ENCODE results near the gene GLCCI1. TPM values are rescaled to one million over a fixed set of nuclear protein-coding genes. Genes with fewer than 3 reads are reported as not detected.

Gene GLCCI1
- total and polyA plus RNA-seq, 4 donors: 25.5 to 45.3 (median 37.9) TPM

GRCh38 chr7:7932553-7932952, 36.0 kb upstream of the GLCCI1 start:
- 100% methylated on average over 3 of the region's 3 CpGs for WGBS (ENCODE audit: insufficient coverage)
- no peaks in the 10 kb centered on the region for H3K9me3 ChIP-seq (ENCODE audit: control insufficient read depth, insufficient read depth, low read length)
- DNase-seq (ENCODE audit: low read depth in 4 of 6, low spot score in 6 of 6): no peak

DNA sequence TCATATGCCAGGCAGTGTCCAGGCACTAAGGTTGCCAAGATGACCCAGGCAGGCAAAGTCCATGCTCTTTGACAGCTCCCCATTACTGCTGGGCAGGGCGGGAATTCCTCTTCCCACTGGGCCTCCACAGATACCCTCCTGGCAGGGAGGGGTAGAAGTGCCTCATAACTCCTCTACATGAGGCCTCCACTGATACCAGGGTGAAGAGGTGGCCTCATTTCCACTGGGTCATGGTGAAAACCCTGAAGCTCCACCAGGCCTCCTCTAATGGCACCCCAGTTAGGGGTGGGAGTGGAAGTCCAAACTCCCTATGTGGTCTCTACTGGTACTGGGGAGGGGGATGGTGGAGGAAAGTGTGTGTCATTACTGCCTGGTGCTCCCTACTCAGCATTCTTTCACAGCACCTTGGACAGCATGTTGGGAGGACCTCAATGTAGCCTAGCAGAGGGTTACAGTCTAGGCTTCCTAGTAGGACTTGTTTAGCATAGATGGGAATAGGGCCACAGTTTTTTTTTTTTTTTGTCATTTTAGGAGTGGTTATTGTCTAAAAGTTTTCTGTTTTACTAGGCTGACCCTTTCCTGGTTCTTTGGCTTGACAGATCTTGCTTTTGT, 34.6 kb upstream of the GLCCI1 start:
- DNase-seq (ENCODE audit: low read depth in 4 of 6, low spot score in 6 of 6): no peak
- Histone ChIP-seq H3K9me3 (ENCODE audit: control insufficient read depth, insufficient read depth, low read length) (no peaks in the 10 kb centered on the region), H3K4me1 (ENCODE audit: control insufficient read depth, insufficient read depth, low read length) (no peaks in the 10 kb centered on the region), H3K27ac (ENCODE audit: low read depth, low read length) (no peak overlapping the region), H3K27me3 (ENCODE audit: control insufficient read depth, insufficient read depth, low read length) (no peaks in the 10 kb centered on the region), H3K4me3 (ENCODE audit: low read depth, low read length) (no peak overlapping the region), H3K36me3 (ENCODE audit: control insufficient read depth, insufficient read depth, low read length) (no peaks in the 10 kb centered on the region)
- WGBS (ENCODE audit: insufficient coverage): 100% methylated on average over 1 of the region's 1 CpG

More at GRCh38 chr7:7932553-7932952, 36.0 kb upstream of the GLCCI1 start:
- H3K36me3 ChIP-seq (ENCODE audit: control insufficient read depth, insufficient read depth, low read length): no peaks in the 10 kb centered on the region
- H3K4me3 ChIP-seq (ENCODE audit: low read depth, low read length): no peak overlapping the region
- H3K27me3 ChIP-seq (ENCODE audit: control insufficient read depth, insufficient read depth, low read length): no peaks in the 10 kb centered on the region
- H3K4me1 ChIP-seq (ENCODE audit: control insufficient read depth, insufficient read depth, low read length): no peaks in the 10 kb centered on the region
- H3K27ac ChIP-seq (ENCODE audit: low read depth, low read length): no peak overlapping the region

- H3K4me1 ChIP-seq (ENCODE audit: control insufficient read depth, insufficient read depth, low read length): no peaks in the 10 kb centered on the region
- 93% methylated on average over 3 of the region's 4 CpGs for WGBS (ENCODE audit: insufficient coverage)
- H3K9me3 ChIP-seq (ENCODE audit: control insufficient read depth, insufficient read depth, low read length): no peaks in the 10 kb centered on the region
- DNase-seq (ENCODE audit: low read depth in 4 of 6, low spot score in 6 of 6): no peak
- no peak overlapping the region for H3K4me3 ChIP-seq (ENCODE audit: low read depth, low read length)
- H3K27ac ChIP-seq (ENCODE audit: low read depth, low read length): no peak overlapping the region
- H3K36me3 ChIP-seq (ENCODE audit: control insufficient read depth, insufficient read depth, low read length): no peaks in the 10 kb centered on the region
- no peaks in the 10 kb centered on the region for H3K27me3 ChIP-seq (ENCODE audit: control insufficient read depth, insufficient read depth, low read length)
These were observed 33.7 kb upstream of the GLCCI1 start for GRCh38 chr7:7934945-7935344.

DNA sequence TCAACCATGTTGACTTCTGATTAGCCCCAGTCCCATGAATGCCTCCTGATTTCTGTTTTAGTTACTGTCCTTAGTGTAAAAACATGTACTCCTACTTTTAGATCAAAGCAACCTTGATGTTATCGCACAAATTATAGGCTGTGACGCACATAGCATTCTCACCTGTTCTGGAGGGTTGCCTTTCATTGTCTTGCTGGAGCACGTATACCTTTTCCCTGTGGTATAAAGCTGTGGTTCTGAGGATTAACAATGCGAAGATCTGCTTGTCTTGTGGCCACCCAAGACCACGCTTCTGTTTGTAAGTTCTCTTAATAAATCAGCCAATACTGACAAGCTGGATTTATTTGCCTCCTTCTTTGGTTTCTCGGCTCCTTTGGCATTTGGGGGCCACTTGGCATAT, 30.1 kb upstream of the GLCCI1 start:
- DNase-seq (ENCODE audit: low read depth in 4 of 6, low spot score in 6 of 6): no peak
- H3K27me3 ChIP-seq (ENCODE audit: control insufficient read depth, insufficient read depth, low read length): no peaks in the 10 kb centered on the region
- 84% methylated on average over 6 of the region's 6 CpGs for WGBS (ENCODE audit: insufficient coverage)
- no peak overlapping the region for H3K4me3 ChIP-seq (ENCODE audit: low read depth, low read length)
- no peak overlapping the region for H3K27ac ChIP-seq (ENCODE audit: low read depth, low read length)
- no peaks in the 10 kb centered on the region for H3K36me3 ChIP-seq (ENCODE audit: control insufficient read depth, insufficient read depth, low read length)
- H3K9me3 ChIP-seq (ENCODE audit: control insufficient read depth, insufficient read depth, low read length): no peaks in the 10 kb centered on the region
- H3K4me1 ChIP-seq (ENCODE audit: control insufficient read depth, insufficient read depth, low read length): no peaks in the 10 kb centered on the region

DNA sequence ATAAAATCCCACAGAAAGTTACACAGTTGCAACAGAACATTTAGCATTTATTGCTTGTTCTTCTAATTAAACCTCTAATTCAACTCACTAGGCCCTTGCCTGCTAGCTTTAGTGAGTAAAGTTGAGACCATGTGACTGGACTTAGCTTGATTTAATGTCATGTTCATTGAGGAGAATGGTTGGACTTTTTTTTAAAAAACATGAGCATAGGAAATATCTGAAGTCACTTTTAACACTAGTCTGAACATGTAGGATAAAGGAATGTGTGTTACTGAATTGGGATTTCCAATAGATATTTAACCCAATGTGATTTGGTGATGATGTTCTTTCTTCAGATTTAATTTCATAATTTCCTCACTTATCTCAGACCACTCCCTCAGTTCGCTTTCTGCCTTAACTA, 24.6 kb upstream of the GLCCI1 start:
- Histone ChIP-seq H3K4me1 (ENCODE audit: control insufficient read depth, insufficient read depth, low read length) (peaks cover 2% of the 10 kb centered on the region), H3K36me3 (ENCODE audit: control insufficient read depth, insufficient read depth, low read length) (no peaks in the 10 kb centered on the region), H3K9me3 (ENCODE audit: control insufficient read depth, insufficient read depth, low read length) (no peaks in the 10 kb centered on the region), H3K4me3 (ENCODE audit: low read depth, low read length) (no peak overlapping the region), H3K27ac (ENCODE audit: low read depth, low read length) (no peak overlapping the region), H3K27me3 (ENCODE audit: control insufficient read depth, insufficient read depth, low read length) (no peaks in the 10 kb centered on the region)
- DNase-seq (ENCODE audit: low read depth in 4 of 6, low spot score in 6 of 6): peak in 1 of 6 donors; percentile 44
- no CpG with 5 or more reads among the region's 1 CpG for WGBS (ENCODE audit: insufficient coverage)

GRCh38 chr7:7944619-7945282, 23.8 kb upstream of the GLCCI1 start:
- Histone ChIP-seq H3K4me1 (ENCODE audit: control insufficient read depth, insufficient read depth, low read length) (peaks cover 2% of the 10 kb centered on the region), H3K9me3 (ENCODE audit: control insufficient read depth, insufficient read depth, low read length) (no peaks in the 10 kb centered on the region), H3K27me3 (ENCODE audit: control insufficient read depth, insufficient read depth, low read length) (no peaks in the 10 kb centered on the region), H3K36me3 (ENCODE audit: control insufficient read depth, insufficient read depth, low read length) (no peaks in the 10 kb centered on the region), H3K27ac (ENCODE audit: low read depth, low read length) (no peak overlapping the region), H3K4me3 (ENCODE audit: low read depth, low read length) (no peak overlapping the region)
- DNase-seq (ENCODE audit: low read depth in 4 of 6, low spot score in 6 of 6): peak in 1 of 6 donors; percentile 51
- WGBS (ENCODE audit: insufficient coverage): 58% methylated on average over 6 of the region's 7 CpGs

DNA sequence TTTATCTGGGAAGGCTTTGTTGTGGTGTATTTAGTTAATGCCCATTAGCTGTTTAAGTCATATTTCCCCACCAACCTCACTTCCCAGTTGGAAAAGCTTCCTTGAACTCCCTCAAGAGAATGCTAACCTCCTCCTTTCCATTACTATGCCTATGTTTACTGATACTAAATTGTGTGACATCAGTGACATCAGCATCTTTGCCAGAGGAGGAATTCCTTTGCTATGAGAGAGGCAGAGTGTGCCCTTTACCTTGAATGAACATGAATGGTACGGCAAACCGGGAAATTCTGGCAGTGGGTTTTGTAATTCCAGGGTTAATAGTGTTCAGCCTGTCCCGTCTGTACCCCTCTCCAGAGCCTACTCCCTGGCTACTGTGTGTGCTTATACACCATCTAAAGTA, 22.1 kb upstream of the GLCCI1 start:
- whole genome bisulfite sequencing (ENCODE audit: insufficient coverage): no CpG with 5 or more reads among the region's 3 CpGs

DNA sequence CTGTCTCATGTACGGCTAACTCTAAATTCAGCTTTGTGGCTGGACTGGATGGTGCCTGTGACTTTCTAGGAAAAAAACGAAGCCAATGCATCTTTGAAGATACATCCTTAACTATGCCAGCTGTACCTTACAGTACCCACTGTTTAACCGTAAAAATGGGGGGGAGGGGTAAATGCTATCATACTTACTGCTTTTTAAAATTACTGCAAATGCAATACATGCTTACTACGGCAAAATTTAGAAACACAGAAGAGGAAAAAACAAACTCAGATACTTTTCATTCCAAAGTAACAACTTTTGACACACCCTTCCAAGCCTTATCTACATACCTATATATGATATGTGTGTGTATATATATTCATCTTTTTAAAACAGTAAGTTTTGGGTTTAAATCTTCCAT, 20.4 kb upstream of the GLCCI1 start:
- no peak for DNase-seq (ENCODE audit: low read depth in 4 of 6, low spot score in 6 of 6)
- Histone ChIP-seq H3K4me1 (ENCODE audit: control insufficient read depth, insufficient read depth, low read length) (peaks cover 2% of the 10 kb centered on the region), H3K4me3 (ENCODE audit: low read depth, low read length) (no peak overlapping the region), H3K36me3 (ENCODE audit: control insufficient read depth, insufficient read depth, low read length) (no peaks in the 10 kb centered on the region), H3K9me3 (ENCODE audit: control insufficient read depth, insufficient read depth, low read length) (no peaks in the 10 kb centered on the region), H3K27ac (ENCODE audit: low read depth, low read length) (no peak overlapping the region), H3K27me3 (ENCODE audit: control insufficient read depth, insufficient read depth, low read length) (no peaks in the 10 kb centered on the region)
- no CpG with 5 or more reads among the region's 4 CpGs for WGBS (ENCODE audit: insufficient coverage)

More for the DNA sequence above, 22.1 kb upstream of the GLCCI1 start:
- Histone ChIP-seq H3K36me3 (ENCODE audit: control insufficient read depth, insufficient read depth, low read length) (no peaks in the 10 kb centered on the region), H3K27ac (ENCODE audit: low read depth, low read length) (no peak overlapping the region), H3K4me1 (ENCODE audit: control insufficient read depth, insufficient read depth, low read length) (peaks cover 2% of the 10 kb centered on the region), H3K4me3 (ENCODE audit: low read depth, low read length) (no peak overlapping the region), H3K27me3 (ENCODE audit: control insufficient read depth, insufficient read depth, low read length) (no peaks in the 10 kb centered on the region), H3K9me3 (ENCODE audit: control insufficient read depth, insufficient read depth, low read length) (no peaks in the 10 kb centered on the region)
- DNase-seq (ENCODE audit: low read depth in 4 of 6, low spot score in 6 of 6): no peak

DNA sequence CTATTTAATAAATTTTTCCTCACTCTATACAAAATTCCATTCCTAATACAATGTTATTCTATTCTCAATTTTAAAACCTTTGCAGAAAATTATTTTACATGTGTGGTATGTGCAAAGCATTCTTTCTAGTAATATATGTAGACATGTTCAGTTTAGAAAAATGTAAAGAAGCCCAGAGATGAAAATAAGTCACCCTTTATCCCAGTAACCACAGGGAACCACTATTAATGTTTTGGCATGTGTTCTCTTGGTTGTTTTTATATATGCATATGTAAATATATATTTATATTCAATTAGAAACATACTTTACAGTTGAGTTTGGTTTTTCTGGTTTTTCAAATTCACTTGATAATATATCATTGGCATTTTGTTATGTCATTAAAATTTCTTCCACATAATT, 14.8 kb upstream of the GLCCI1 start:
- Histone ChIP-seq H3K36me3 (ENCODE audit: control insufficient read depth, insufficient read depth, low read length) (no peaks in the 10 kb centered on the region), H3K4me1 (ENCODE audit: control insufficient read depth, insufficient read depth, low read length) (no peaks in the 10 kb centered on the region), H3K27ac (ENCODE audit: low read depth, low read length) (no peak overlapping the region), H3K4me3 (ENCODE audit: low read depth, low read length) (no peak overlapping the region), H3K9me3 (ENCODE audit: control insufficient read depth, insufficient read depth, low read length) (no peaks in the 10 kb centered on the region), H3K27me3 (ENCODE audit: control insufficient read depth, insufficient read depth, low read length) (no peaks in the 10 kb centered on the region)
- no peak for DNase-seq (ENCODE audit: low read depth in 4 of 6, low spot score in 6 of 6)

DNA sequence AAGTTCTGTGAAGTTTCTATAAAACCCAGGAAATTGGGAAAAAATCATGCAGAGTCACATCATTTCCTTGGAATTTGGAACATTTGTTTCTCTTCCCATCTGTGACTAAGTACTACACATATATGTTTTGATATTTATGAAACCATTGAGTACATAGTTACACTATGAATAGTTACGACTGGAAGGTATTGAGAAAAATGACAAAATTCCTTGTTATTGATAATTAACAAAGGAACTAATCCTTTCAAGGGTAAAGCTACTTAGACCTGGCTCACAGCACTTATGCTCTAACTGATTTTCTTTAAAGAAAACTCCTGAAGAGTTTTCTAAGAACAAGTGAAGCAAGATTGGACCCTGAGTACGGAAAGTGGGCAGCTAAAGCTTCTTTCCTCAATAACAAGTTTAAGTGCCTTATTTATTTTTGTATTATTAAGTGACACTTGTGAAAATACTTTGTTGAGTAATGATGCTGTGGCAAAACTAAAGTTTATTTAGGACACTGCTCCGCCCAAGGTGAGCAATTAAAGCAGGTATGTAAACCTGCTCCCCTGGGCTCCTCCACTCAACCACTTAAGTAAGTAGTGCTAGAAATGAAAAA, 12.0 kb upstream of the GLCCI1 start:
- Histone ChIP-seq H3K9me3 (ENCODE audit: control insufficient read depth, insufficient read depth, low read length) (no peaks in the 10 kb centered on the region), H3K27ac (ENCODE audit: low read depth, low read length) (no peak overlapping the region), H3K4me1 (ENCODE audit: control insufficient read depth, insufficient read depth, low read length) (no peaks in the 10 kb centered on the region), H3K4me3 (ENCODE audit: low read depth, low read length) (no peak overlapping the region), H3K36me3 (ENCODE audit: control insufficient read depth, insufficient read depth, low read length) (no peaks in the 10 kb centered on the region), H3K27me3 (ENCODE audit: control insufficient read depth, insufficient read depth, low read length) (no peaks in the 10 kb centered on the region)
- DNase-seq (ENCODE audit: low read depth in 4 of 6, low spot score in 6 of 6): no peak
- WGBS (ENCODE audit: insufficient coverage): no CpG with 5 or more reads among the region's 3 CpGs

Data from spinal cord (tissue), 10 donors.